HepG2 (cell line): ENCODE results near the gene RAPGEF5.

Experiments
- FOXM1 ChIP-seq: sonication (generic); formaldehyde crosslinking; IDR thresholded peaks from 2 replicates; pipeline ENCODE4 v1.5.0; 2020; ENCODE audit warnings: missing genetic modification reagents
- HNF4G ChIP-seq, 2 experiments: sonication (generic) in 1 of 2; formaldehyde crosslinking in 1 of 2; IDR thresholded peaks; 2 replicates each; pipeline versions ENCODE4 v1.4.0 to v1.6.1; 2011 to 2020; ENCODE audit warnings: borderline replicate concordance in 2 of 2, low read depth in 2 of 2, mild to moderate bottlenecking in 2 of 2, low read length in 1 of 2, missing genetic modification reagents in 1 of 2, moderate library complexity in 1 of 2
- POLR2A ChIP-seq, 2 experiments: IDR thresholded peaks; 2 replicates each; pipeline ENCODE4 v1.6.1; 2011; ENCODE audit warnings: low read depth in 2 of 2, low read length in 2 of 2, mild to moderate bottlenecking in 1 of 2, moderate library complexity in 1 of 2; ENCODE audit not compliant: insufficient read depth in 1 of 2
- POLR2AphosphoS5 ChIP-seq: IDR thresholded peaks from 2 replicates; pipeline ENCODE4 v1.6.1; 2012; ENCODE audit warnings: low read depth, low read length
- TF ChIP-seq, protein P1 (sequence below): sonication (generic); formaldehyde crosslinking; IDR thresholded peaks from 2 replicates; pipeline ENCODE4 v1.5.0; 2020; ENCODE audit warnings: mild to moderate bottlenecking, missing genetic modification reagents, moderate library complexity

- TF ChIP-seq, protein P1, sequence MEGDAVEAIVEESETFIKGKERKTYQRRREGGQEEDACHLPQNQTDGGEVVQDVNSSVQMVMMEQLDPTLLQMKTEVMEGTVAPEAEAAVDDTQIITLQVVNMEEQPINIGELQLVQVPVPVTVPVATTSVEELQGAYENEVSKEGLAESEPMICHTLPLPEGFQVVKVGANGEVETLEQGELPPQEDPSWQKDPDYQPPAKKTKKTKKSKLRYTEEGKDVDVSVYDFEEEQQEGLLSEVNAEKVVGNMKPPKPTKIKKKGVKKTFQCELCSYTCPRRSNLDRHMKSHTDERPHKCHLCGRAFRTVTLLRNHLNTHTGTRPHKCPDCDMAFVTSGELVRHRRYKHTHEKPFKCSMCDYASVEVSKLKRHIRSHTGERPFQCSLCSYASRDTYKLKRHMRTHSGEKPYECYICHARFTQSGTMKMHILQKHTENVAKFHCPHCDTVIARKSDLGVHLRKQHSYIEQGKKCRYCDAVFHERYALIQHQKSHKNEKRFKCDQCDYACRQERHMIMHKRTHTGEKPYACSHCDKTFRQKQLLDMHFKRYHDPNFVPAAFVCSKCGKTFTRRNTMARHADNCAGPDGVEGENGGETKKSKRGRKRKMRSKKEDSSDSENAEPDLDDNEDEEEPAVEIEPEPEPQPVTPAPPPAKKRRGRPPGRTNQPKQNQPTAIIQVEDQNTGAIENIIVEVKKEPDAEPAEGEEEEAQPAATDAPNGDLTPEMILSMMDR (CRISPR knock-in tag) = no peak
- TF ChIP-seq HNF4G (IDR thresholded peaks at IDR 0.05; ENCODE audit: borderline replicate concordance, low read depth, low read length) = peak; percentile 41; the same call in 1 of the 2 replicates
- TF ChIP-seq HNF4G (CRISPR knock-in tag; IDR thresholded peaks at IDR 0.05; ENCODE audit: borderline replicate concordance, low read depth) = no peak
- no peak for TF ChIP-seq FOXM1 (CRISPR knock-in tag)
- no peak for TF ChIP-seq POLR2A (IDR thresholded peaks at IDR 0.05; ENCODE audit: insufficient read depth in 1 of 2, low read depth in 2 of 2, low read length in 2 of 2)
- no peak for TF ChIP-seq POLR2AphosphoS5
Measured at GRCh38 chr7:22269963-22270362, 87.0 kb downstream of the RAPGEF5 start.
